Endothelial cell (in vitro differentiated cells): Measurements from ENCODE around the gene SPG7. TPM values are rescaled to one million over a fixed set of nuclear protein-coding genes. Genes with fewer than 3 reads are reported as not detected.
"Not testable (repeated sequence)": the region's sequence is repeated elsewhere in the genome, so short reads cannot be mapped to it uniquely, and the experiment has no call there.

Source experiments
- DNase-seq: peaks from one replicate; pipeline ENCODE4 v3.0.0; 2021; ENCODE audit warnings: low spot score
- H3K27ac Mint-ChIP-seq: one replicate; pipeline ENCODE4 v1.8.0; 2021; ENCODE audit warnings: mixed read lengths, inconsistent platforms; ENCODE audit not compliant: unreplicated experiment
- H3K27me3 Mint-ChIP-seq: one replicate; pipeline ENCODE4 v1.8.0; 2021; ENCODE audit warnings: mild to moderate bottlenecking, moderate library complexity, mixed read lengths, inconsistent platforms; ENCODE audit not compliant: unreplicated experiment
- H3K36me3 Mint-ChIP-seq: one replicate; pipeline ENCODE4 v1.8.0; 2021; ENCODE audit warnings: mild to moderate bottlenecking, low read depth, mixed read lengths, inconsistent platforms; ENCODE audit not compliant: unreplicated experiment
- H3K4me1 Mint-ChIP-seq: one replicate; pipeline ENCODE4 v1.8.0; 2021; ENCODE audit warnings: mild to moderate bottlenecking, mixed read lengths, inconsistent platforms; ENCODE audit not compliant: unreplicated experiment
- H3K4me3 Mint-ChIP-seq: one replicate; pipeline ENCODE4 v1.8.0; 2021; ENCODE audit warnings: mild to moderate bottlenecking, mixed read lengths, inconsistent platforms; ENCODE audit not compliant: unreplicated experiment
- H3K9me3 Mint-ChIP-seq: one replicate; pipeline ENCODE4 v1.8.0; 2021; ENCODE audit warnings: mixed read lengths, inconsistent platforms; ENCODE audit not compliant: unreplicated experiment
- total RNA-seq: library from RNA; stranded (reverse); fragmentation: NEBNext Ultra II Directional; extraction: Animal tissue kit (Norgen Biotek cat#: 25700); gene quantifications from one replicate; pipeline ENCODE4 v1.2.1, GENCODE V29; 2021; ENCODE audit not compliant: unreplicated experiment
- TF ChIP-seq, protein P1 (sequence below): fragments of 200-600 bp; sonication (generic); IDR thresholded peaks from one replicate; pipeline ENCODE4 v1.5.0; 2021; ENCODE audit warnings: antibody characterized with exemption; ENCODE audit not compliant: unreplicated experiment

Gene SPG7
- total RNA-seq, 1 donor from 2014 or later = 207 TPM

- Mint-ChIP-seq H3K36me3 (no peaks in the 10 kb centered on the region), H3K4me1 (no peaks in the 10 kb centered on the region), H3K27me3 (no peaks in the 10 kb centered on the region), H3K9me3 (no peaks in the 10 kb centered on the region), H3K4me3 (no peak overlapping the region), H3K27ac (no peak overlapping the region)
- TF ChIP-seq, protein P1, sequence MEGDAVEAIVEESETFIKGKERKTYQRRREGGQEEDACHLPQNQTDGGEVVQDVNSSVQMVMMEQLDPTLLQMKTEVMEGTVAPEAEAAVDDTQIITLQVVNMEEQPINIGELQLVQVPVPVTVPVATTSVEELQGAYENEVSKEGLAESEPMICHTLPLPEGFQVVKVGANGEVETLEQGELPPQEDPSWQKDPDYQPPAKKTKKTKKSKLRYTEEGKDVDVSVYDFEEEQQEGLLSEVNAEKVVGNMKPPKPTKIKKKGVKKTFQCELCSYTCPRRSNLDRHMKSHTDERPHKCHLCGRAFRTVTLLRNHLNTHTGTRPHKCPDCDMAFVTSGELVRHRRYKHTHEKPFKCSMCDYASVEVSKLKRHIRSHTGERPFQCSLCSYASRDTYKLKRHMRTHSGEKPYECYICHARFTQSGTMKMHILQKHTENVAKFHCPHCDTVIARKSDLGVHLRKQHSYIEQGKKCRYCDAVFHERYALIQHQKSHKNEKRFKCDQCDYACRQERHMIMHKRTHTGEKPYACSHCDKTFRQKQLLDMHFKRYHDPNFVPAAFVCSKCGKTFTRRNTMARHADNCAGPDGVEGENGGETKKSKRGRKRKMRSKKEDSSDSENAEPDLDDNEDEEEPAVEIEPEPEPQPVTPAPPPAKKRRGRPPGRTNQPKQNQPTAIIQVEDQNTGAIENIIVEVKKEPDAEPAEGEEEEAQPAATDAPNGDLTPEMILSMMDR = no peak
- no peak for DNase-seq
These were observed 78.7 kb downstream of the SPG7 start for GRCh38 chr16:89586853-89587252.

GRCh38 chr16:89587676-89588075 lies 79.5 kb downstream of the SPG7 start:
- not testable (repeated sequence) for DNase-seq, H3K4me3 Mint-ChIP-seq, H3K36me3 Mint-ChIP-seq, H3K27ac Mint-ChIP-seq, H3K9me3 Mint-ChIP-seq, H3K4me1 Mint-ChIP-seq, H3K27me3 Mint-ChIP-seq

DNA sequence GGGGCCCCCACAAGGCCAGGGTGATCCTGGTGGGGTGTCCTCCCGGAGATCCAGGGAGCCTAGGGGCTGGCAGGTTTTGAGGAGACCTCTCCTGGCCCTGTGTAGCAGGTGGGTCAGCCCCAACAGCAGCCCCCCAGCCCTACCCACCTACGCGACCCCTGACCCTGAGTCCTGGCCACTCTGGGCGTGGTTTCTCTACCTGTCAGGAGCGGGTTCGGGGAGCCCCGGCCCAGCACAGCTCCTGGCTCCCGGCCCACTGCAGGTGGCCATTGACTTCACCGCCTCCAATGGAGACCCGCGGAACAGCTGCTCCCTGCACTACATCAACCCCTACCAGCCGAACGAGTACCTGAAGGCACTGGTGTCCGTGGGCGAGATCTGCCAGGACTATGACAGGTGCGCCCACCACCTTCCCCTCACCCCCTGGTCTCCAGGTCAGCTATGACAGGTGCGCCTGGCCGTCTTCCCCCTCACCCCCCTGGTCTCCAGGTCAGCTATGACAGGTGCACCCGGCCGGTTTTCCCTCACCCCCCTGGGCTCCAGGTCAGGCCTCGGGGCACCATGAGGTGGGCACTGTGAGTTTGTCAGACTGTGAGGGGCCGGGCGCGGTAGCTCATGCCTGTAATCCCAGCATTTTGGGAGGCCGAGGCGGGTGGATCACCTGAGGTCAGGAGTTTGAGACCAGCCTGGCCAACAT lies 80.4 kb downstream of the SPG7 start:
- Mint-ChIP-seq H3K36me3 (no peaks in the 10 kb centered on the region), H3K27me3 (no peaks in the 10 kb centered on the region), H3K4me3 (no peak overlapping the region), H3K9me3 (no peaks in the 10 kb centered on the region), H3K27ac (no peak overlapping the region), H3K4me1 (no peaks in the 10 kb centered on the region)
- TF ChIP-seq, protein P1 = no peak
- no peak for DNase-seq

DNA sequence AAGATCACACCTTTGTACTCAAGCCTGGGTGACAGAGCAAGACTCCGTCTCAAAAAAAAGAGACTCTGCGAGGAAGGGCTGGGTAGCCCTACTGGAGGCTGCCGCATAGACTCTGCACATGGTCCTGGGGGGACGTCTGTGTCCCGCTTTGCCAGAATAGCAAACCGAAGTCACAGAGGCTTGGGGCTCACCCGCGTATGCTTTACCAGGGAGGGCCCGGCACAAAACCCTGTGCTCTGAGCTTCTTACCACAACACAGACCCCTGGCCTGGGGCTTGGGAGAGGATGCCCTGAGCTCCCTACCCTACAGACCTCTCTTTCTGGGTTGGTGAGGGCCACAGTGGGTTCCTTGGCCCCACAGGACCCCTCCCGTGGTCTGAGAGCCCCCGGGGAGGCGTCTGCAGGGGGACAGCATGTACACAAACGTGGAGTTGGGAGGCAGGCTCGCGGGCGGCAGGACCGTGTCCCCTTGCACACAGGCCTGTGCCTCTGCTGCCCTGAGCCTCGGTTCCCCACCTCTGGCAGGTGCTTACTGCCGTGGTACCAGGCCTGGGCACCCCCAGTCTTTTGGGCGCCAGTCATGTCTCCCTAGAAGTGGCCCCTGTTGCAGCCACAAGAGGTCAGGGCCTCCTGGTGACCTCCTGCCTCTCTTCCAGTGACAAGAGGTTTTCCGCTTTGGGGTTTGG lies 81.2 kb downstream of the SPG7 start:
- no peak for DNase-seq
- TF ChIP-seq, protein P1 = no peak
- H3K27ac Mint-ChIP-seq = no peak overlapping the region
- H3K36me3 Mint-ChIP-seq = no peaks in the 10 kb centered on the region
- H3K4me3 Mint-ChIP-seq = no peak overlapping the region
- H3K9me3 Mint-ChIP-seq = no peaks in the 10 kb centered on the region
- H3K4me1 Mint-ChIP-seq = no peaks in the 10 kb centered on the region
- H3K27me3 Mint-ChIP-seq = no peaks in the 10 kb centered on the region

- Mint-ChIP-seq H3K27me3 (peaks cover 3% of the 10 kb centered on the region), H3K27ac (no peak overlapping the region), H3K4me3 (no peak overlapping the region), H3K36me3 (no peaks in the 10 kb centered on the region), H3K9me3 (no peaks in the 10 kb centered on the region), H3K4me1 (no peaks in the 10 kb centered on the region)
- TF ChIP-seq, protein P1 = no peak
- no peak for DNase-seq
These were observed 85.6 kb downstream of the SPG7 start for GRCh38 chr16:89593841-89594240.
